GM19468 (cell line): Measurements from ENCODE around the gene PNKP.

Experiments used
- ATAC-seq: cut with Tn5 transposase; IDR thresholded peaks from one replicate; pipeline ENCODE4 v1.9.1; 2021; ENCODE audit warnings: mild to moderate bottlenecking, moderate library complexity, moderate number of reproducible peaks; ENCODE audit not compliant: unreplicated experiment; ENCODE audit errors: extremely low read depth

The PNKP gene

DNA sequence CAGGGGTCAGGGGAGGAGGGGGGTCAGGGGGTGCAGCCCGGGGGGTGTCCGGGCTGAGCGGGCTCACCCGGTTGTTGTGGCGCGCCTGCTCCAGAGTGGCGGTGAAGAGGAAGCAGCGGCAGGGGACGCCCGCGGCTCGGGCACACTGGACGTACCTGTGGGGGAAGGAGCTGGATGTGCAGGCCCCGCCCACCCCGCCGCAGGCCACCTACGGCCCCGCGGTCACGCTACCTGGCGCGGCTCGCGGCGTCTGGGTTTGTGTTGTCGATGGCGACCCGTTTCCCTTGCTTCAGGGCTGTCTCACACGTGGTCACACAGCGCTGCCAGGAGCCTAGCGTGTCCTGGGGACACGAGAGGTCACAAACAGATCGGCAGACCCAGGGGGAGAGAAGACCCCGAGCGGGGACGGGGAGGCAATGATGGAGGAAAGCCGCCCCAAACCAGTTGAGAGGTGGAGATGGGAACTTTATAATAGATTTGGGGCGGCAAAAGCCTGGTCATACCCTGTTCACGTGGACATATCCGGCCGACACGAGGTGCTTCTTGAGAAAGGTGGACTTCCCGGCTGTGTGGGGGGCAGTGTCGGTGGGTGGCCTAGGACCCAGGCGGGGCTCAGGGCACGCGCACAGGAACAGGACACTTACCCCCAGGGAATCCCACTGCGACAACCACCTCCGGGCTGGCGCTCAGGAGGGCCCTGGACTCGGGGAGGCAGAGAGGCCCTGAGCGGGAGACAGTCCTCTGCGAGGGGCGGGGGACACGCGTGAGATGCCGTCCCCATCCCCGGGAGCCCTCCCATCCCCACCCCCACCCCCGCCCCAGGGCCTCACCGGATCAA is 5.6 kb downstream of the PNKP start:
- ATAC-seq, result no peak

DNA sequence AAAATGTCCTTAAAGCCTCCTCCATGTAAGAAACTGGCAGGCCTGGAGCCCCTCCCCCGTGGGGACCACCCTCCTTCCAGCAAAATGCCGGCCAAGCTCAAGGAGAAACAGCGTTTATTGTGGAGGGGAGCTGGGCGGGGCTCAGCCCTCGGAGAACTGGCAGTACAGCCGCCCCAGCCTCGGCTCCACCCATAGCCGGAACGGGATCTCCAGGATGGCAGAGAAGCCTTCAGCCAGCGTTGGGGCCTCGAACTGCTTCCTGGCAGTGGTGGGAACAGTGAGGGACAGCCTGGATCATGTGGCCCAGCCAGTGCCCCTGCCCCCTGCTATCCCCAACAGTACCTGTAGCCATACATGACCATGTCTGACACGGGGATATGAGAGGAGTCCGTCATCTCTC is 6.3 kb downstream of the PNKP start:
- ATAC-seq, result no peak

DNA sequence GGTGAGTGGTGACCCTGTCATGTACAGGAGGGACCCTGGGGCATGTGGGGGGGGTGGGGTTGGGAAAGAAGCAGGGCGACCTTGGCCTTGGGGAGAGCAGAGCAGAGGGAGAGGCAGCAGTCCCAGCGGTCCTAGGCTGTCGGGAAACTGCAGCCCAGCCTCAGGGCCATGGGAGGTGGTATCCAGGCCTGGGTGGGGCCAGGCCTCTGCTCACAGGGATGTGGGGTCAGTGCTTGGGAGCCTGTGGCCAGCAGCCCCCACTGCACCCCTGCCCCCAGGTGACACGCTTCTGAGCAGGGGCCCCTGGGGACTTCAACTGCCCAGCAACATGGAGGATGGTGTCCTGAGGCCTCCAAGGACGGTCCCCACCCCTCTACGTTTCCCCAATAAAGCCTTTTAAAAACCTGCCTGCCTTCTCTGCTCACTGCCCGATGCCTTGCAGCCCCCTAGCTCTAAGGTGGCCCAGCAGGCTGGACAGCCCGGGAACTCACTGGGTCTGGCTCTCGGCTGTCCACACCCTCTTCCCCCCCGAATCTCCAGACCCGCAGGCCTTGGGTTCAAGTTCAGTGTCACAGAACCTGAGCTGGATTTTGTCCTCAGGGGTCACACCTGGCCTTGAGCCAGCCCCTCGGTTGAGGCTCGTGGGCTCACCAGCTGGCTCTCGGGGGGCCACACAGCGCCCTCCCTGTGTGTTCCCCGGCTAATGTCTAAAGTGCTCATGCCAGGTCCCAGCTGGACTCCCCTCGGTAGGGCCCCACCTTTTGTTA is 6.9 kb downstream of the PNKP start:
- no peak for ATAC-seq

DNA sequence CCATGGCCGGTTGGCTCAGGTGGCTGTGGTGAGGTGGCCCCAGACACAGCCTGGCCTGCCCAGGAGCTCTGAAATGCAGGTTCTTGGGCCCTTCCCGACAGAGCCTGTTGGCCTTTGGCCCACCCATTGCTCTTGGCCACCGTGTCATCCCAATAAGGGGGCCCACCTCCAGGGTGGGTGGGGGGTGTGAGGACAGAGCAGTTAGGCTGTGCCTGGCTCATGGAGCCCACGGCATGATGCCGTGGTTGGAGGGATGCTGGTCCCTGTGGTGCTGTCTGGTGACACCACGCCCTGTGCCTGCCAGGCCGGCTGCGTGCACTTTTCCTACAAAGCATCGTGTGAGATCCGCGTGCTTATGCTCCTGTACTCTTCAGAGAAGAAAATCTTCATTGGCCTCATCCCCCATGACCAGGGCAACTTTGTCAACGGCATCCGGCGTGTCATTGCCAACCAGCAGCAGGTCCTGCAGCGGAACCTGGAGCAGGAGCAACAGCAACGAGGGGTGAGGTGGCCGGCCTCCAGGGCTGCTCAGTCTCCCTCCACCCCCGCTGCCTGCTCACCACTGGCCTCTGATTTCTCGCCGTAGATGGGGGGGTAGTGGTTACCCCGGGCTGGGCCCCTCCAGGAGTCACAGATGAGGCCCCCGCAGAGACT is 7.6 kb downstream of the PNKP start:
- ATAC-seq, result no peak

DNA sequence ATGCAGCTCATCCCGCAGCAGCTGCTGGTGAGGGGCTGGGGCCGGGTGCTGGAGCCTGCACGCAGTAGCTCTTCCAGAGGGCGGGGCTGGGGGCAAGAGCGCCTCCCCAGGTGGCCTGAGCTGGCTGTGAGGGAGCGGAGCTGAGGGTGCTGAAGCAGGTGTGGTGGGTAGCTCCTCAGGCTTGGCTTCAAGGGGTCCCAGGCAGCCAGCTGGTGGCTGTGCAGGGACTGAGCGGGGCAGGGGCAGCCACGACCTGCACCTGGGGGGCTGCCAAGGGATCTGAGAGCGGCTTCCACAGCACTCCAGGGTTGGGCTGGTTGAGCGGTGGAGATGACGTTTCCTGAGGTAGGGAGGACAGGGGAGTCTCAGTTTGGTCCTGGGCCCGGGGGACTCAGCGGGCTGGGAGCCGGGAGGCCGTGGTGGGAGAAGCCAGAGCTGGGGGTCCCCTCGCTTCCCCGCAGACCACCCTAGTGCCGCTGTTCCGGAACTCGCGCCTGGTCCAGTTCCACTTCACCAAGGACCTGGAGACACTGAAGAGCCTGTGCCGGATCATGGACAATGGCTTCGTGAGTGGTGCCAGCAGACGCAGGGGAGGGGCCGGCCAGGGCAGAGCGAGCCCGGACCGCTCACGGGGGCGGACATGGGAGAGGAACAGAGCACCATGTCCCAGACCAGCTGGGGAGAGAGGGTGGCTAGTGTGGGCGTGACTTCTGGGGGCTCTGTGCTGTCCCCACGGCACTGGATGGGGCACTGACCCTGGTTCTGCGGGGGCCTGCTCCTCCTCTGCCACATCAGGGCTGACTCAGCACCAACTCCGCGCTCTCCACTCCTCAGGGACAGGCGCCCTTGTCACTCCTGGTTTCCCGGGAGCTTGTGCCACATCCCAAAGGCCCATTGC is 9.0 kb downstream of the PNKP start:
- no peak for ATAC-seq

DNA sequence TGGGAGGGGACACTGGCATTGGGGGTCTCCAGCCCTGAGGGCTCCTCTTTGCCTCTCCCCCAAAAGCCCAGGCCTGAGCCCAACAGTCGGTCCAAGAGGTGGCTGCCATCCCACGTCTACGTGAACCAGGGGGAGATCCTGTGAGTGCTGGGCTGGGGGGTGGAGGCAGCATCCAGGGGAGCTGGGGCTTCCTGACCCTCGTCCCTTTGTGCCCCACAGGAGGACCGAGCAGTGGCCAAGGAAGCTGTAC is 9.6 kb downstream of the PNKP start:
- no peak for ATAC-seq

DNA sequence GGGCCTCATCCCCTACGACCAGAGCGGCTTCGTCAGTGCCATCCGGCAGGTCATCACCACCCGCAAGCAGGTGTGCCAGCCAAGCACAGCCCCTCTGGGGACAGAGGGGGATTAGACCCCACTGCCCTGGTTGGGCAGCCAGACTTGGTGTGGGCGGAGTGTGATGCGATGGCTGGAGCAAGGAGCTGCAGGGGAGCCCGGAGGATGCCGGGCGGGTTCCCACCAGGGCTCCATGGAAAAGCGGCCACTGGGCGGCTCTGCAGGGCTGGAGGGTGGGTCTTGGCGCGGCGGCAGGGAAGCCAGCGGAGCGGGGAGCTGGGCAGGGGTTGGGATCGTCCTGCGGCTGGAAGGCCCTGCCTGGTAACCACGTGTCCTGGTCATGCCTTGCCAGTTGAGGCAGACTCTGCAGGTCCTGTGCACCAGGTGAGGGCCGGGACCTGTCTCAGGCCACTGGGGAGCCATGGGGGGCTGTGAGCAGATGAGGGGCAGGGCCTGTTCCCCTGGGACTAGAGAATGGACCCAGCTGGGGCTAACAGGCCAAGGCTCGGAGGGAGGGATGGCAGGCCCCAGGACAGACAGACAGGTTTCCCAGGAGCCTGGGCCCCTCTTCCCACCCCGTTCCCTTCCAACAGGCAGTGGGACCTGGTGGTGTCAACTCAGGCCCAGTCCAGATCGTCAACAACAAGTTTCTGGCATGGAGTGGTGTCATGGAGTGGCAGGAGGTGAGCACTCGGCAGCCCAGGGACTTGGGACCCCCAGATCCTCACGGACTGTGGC is 10.1 kb downstream of the PNKP start:
- ATAC-seq, result no peak

DNA sequence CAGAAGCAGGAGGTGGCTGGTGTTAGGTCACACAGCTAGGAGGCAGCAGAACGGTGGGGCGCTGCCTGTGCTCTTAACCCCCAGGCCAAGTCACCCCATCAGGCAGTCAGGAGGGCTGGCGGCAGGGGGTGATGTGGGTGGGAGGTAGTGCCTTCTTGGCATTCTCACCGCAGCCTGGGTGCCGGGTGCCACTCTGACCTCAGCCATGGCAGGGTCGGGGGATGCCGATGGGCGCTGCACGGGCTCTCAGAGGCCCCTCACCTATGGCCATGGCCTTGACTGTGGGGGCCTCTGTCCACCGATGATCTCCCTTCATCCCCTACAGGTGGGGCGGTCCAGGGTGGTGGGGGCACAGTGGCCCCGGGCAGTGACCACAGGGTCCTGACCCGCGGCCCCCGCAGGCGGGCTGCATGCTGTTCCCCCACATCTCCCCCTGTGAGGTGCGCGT is 10.8 kb downstream of the PNKP start:
- ATAC-seq, result no peak

DNA sequence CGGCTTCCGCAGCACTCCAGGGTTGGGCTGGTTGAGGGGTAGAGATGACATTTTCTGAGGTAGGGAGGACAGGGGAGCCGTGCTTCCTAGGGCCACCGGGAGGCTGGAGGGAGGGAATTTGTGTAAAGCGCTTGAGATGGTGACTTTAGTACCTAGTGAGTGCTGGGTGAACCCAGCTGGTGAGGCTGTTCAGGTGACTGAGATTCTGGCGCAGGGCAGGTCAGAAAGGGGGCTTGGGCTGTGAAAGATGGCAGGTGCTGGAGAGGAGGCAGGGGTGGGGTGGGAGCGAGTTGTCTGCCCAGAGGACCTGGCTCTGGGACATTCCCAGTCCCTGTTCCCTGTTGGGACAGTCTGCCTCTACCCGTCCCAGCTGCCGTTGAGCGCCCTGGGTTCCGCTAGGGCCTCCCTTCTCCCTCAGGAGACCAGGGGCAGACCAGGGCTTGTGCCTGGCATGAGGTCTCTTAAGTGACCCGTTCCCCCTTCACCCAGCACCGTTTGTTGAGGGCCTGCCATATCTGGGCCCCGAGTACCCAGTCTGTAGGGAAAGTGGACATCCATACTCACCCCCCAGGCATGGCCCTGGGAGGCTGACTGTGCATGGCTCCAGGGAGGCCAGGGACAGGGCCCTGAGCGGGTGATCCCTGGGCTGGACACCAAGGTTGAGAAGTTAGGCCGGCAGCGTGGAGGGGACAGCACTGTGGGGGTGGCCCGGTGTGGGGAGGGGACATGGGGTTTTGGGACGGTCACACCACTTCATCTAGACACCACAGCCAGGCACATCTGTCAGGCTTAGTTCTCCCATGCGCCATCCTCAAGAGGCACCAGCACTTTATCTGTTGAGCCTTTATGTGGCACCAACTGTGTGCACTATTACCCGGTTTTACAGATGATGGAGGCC is 11.5 kb downstream of the PNKP start:
- ATAC-seq, result no peak

DNA sequence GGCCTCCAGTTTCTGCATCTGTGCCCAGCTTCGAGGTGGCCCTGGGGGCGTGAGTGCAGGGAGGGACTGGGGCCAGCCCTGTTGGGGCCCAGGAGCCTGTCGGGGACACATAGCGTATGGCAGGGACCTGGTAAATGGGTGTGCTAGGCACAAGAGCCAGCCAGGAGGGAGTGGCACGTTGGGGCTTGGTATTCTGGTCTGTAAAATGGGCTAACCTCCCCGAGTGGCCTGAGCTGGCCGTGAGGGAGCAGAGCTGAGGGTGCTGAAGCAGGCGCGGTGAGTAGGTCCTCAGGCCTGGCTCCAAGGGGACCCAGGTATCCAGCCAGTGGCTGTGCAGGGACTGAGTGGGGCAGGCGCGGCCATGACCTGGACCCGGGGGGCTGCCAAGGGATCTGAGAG is 12.1 kb downstream of the PNKP start:
- no peak for ATAC-seq

DNA sequence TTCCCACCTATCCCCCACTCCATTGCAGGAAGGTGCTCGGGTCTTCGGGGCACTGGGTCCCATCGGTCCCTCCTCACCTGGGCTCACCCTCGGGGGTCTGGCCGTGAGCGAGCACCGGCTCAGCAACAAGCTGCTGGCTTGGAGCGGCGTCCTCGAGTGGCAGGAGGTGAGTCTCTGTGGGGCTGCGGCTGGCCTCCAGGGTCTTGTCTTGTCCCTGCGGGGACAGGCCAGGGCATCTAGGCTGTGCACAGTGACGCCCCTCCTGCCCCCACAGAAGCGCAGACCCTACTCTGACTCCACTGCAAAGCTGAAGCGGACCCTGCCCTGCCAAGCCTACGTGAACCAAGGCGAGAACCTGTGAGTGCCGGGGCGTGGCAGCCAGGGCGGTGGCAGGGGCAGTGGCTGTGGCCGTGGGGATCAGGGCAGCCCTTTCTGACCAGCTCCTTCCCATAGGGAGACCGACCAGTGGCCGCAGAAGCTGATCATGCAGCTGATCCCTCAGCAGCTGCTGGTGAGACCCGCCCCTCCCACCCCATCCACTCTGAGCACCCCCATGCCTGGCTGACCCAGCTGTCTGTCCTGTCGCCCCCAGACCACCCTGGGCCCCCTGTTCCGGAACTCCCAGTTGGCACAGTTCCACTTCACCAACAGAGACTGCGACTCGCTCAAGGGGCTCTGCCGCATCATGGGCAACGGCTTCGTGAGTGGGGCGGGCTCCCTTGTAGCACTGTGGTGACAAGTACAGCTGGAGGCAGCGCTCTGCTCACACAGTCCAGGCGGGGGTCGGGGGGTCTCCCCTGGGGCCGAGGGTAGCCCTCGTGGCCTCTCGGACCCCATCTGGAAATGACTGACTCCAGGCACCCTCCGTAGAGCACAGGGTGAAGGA is 12.8 kb downstream of the PNKP start:
- no peak for ATAC-seq

DNA sequence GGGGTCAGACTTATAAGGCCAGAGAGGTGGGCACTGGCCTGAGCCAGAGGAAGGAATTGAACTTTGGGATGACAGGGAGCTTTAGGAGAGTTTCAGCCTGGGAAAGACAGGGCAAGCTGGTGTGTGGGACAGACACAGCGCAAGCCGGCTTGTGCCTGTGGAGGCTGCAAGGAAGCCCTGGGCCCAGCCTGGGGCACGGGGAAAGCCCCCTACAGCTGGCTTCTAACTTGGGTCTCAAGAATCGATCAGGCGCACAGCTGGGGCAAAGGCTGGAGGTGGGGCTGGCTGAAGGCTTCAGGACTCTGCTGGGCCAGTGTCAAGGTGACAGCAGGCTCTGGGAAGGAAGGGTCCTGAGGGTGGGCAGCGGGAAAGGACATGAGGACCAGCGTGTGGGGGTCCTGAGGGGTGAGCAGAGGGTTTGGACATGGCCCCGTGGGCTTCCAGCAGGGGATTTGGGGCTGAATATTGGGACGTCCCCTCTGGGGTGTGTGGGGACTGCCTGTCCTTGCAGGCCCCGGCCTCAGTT is 13.5 kb downstream of the PNKP start:
- ATAC-seq, result no peak

DNA sequence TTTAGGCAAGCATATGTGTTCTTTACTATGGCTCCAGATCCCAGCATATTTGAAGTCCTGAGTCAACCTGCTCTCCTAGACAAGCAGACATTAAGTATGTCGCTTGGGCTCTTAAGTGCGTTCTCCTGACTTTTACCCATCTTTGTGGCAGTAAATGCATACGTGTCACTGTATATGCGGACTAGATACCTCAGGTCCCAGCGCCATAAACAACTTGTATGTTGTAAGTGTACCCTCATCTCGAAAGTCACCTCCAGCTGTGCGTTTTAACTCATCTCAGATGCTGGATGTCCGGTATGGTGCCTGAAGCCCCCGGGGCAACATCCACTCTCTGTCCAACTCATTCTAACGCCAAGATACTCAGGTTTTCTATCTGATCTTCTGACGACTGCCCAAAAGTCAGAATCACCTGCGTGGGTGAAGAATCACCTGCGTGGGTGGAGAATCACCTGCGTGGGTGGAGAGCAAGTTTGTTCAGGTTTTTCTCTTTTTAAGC is 14.7 kb downstream of the PNKP start:
- no peak for ATAC-seq

DNA sequence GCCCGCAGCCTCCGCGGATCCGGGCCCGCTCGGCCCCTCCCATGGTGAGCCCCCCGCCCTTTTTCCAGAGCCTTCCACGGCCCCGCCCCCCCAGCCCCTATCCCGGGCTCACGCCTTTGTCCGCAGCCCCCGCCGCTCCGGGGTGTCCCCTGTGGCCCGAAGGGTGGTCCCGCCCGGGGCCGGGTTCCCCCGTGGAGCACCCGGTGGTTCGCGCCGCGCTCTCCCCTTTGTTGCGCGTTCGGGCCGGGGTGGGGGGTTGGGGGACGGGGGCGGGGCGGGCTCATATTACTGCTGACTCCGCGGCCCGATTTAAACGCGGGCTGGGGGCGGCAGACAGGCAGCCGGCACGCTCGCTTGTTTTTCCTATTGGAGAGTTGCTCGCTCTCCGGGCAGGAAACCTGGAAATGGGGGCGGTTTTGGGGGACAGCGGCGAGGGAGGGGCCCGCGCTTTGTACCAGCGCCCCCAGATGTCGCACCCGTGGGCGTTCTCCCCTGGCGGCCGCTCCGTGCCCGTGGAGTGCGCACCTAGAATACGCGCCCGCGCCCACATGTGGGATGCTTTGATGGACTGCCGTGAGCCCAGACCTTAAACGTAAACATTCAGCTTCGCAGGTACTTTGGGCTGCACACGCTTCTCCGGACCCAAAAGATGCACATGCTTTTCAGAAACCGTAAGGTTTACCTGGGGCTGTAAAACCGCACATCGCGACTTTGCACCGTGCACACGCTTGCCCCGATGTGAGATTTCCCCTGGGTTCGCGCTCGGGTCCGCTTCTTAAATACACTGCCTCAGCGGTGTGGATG is 15.7 kb downstream of the PNKP start:
- no peak for ATAC-seq

DNA sequence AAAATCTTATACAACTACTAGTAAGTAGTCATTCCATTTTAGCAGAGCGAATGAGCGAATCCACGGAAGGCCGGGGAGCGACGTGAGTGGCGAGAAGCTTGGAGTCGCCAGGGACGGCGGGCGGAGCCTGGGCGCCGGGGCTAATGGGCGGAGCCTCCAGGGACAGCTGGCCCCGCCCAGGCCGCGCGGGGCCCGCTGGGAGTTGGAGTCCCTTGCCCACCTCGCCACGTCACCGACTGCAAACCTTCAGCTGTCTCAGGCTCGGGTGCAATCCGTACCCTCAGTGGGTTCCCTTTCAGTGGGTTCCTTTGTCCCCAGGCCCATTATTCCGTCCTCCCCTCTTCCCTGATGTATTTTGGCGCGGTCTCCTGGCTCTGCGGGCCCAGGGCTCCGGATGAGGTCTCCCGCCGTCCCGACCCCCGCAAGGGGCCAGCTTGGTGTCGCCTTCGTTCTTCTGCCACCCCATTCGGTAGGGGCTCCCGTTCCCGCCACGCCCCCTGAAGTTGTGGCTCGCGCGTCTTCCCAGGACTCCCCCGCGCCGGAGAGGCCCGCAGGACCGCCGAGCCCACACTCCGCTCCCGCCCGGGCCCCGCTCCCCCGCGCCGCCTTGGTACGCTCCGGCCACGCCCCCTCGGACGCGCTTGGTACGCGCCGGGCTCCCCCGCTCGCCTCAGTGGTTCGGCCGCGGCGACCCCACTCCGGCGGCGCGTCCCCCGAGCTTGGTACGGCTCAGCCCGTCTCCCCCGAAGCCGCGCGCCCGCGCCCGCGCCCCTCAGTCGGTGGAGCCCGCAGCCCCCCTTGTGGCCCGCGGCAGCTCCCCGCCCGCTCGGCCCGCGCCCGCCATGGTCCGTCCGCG is 16.7 kb downstream of the PNKP start, which contains the start of gene PTOV1:
Gene PTOV1 (plus strand): TSS at position 673 of the 856 bp plus-strand sequence.
- ATAC-seq, result peak; percentile 47

DNA sequence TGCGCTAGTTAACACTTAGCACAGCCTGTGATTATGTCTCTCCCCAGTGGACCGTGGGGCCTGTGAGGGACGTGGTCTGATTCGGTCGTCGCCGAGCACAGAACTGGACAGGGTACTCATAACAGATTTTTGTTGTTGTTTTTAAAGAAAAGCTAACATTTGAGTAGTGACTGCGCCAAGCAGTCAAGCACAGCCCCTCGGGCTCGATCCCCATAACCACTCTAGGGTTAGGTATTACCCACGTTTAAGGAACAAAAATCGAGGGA is 17.2 kb downstream of the PNKP start:
- no peak for ATAC-seq
